T-cell (primary cell): ENCODE data around the gene PRKAR1B. TPM values are rescaled to one million over a fixed set of nuclear protein-coding genes. Genes with fewer than 3 reads are reported as not detected.

Experiments
- ATAC-seq, 4 experiments: fragments of 200-7000 bp in 3 of 4; fragments of 150-1000 bp in 1 of 4; cut with Tn5 transposase; replicated peaks in 1 of 4; 1 replicate in 3 of 4; 2 replicates in 1 of 4; pipeline ENCODE4 v1.10.0; 2021; ENCODE audit warnings: moderate library complexity in 3 of 4, mild to moderate bottlenecking in 2 of 4, moderate number of reproducible peaks in 1 of 4
- CTCF ChIA-PET, 2 donors: fragments of 300-600 bp; sonication (Branson Sonifier 250); formaldehyde crosslinking; loops; one replicate each; lab custom pipeline; 2022; ENCODE audit warnings: antibody characterized with exemption in 2 of 2; lab: Charles Lee
- POLR2A ChIA-PET, 2 donors: fragments of 300-600 bp; sonication (Branson Sonifier 250); formaldehyde crosslinking; loops; one replicate each; lab custom pipeline; 2022; ENCODE audit warnings: antibody characterized with exemption in 2 of 2; lab: Charles Lee
- DNase-seq, 35 experiments: peaks; one replicate each; pipeline versions ENCODE4 v3.0.0 to v3.0.0-alpha.2; 2013 to 2023
- H3K27ac ChIP-seq: one replicate; pipeline ENCODE4 v1.5.1; 2013; ENCODE audit warnings: low read length
- H3K27me3 ChIP-seq, 2 experiments: replicated peaks in 1 of 2; 1 replicate in 1 of 2; 2 replicates in 1 of 2; pipeline versions ENCODE4 v1.6.1 to v1.7.0; 2013; ENCODE audit warnings: low read length in 1 of 2, mixed read lengths in 1 of 2; ENCODE audit not compliant: control insufficient read depth in 2 of 2, insufficient read depth in 2 of 2; ENCODE audit errors: extremely low read depth in 1 of 2
- H3K36me3 ChIP-seq, 2 donors: 1 replicate in 1 of 2; 2 replicates in 1 of 2; pipeline versions ENCODE4 v1.6.1 to v1.7.0; 2013; ENCODE audit warnings: low read length in 1 of 2; ENCODE audit not compliant: control insufficient read depth in 2 of 2, insufficient read depth in 1 of 2; ENCODE audit errors: extremely low read depth in 1 of 2
- H3K4me1 ChIP-seq, 2 experiments: 1 replicate in 1 of 2; 2 replicates in 1 of 2; pipeline versions ENCODE4 v1.6.1 to v1.7.0; 2013; ENCODE audit warnings: low read length in 2 of 2, mixed read lengths in 1 of 2; ENCODE audit not compliant: insufficient read depth in 2 of 2, control insufficient read depth in 1 of 2; ENCODE audit errors: extremely low read depth in 1 of 2
- H3K4me3 ChIP-seq, 2 donors: 1 replicate in 1 of 2; 2 replicates in 1 of 2; pipeline versions ENCODE4 v1.5.1 to v1.7.0; 2013; ENCODE audit warnings: mild to moderate bottlenecking in 2 of 2, low read length in 1 of 2, moderate library complexity in 1 of 2; ENCODE audit not compliant: control insufficient read depth in 1 of 2; ENCODE audit errors: extremely low read depth in 1 of 2
- H3K9me3 ChIP-seq: 2 replicates; pipeline ENCODE4 v1.7.0; 2013
- H3K27ac Mint-ChIP-seq, 2 donors: one replicate each; pipeline ENCODE4 v1.8.0; 2020 to 2021; ENCODE audit warnings: mild to moderate bottlenecking in 2 of 2, mixed read lengths in 2 of 2
- H3K27me3 Mint-ChIP-seq, 2 donors: one replicate each; pipeline ENCODE4 v1.8.0; 2021 to 2022; ENCODE audit warnings: mixed read lengths in 2 of 2
- H3K36me3 Mint-ChIP-seq: one replicate; pipeline ENCODE4 v1.8.0; 2021; ENCODE audit warnings: mixed read lengths
- H3K4me1 Mint-ChIP-seq, 3 donors: one replicate each; pipeline ENCODE4 v1.8.0; 2020 to 2022; ENCODE audit warnings: mixed read lengths in 3 of 3, mild to moderate bottlenecking in 1 of 3
- H3K4me3 Mint-ChIP-seq, 3 donors: one replicate each; pipeline ENCODE4 v1.8.0; 2020 to 2022; ENCODE audit warnings: mild to moderate bottlenecking in 3 of 3, mixed read lengths in 3 of 3, moderate library complexity in 3 of 3
- H3K9me3 Mint-ChIP-seq, 3 donors: one replicate each; pipeline ENCODE4 v1.8.0; 2020 to 2022; ENCODE audit warnings: mixed read lengths in 3 of 3
- WGBS: methylation state at CpG from one replicate; pipeline ENCODE4 v1.1.5; 2013; ENCODE audit warnings: missing lambda C conversion rate; ENCODE audit not compliant: insufficient coverage; 5-methylcytosine and 5-hydroxymethylcytosine counted together
- total RNA-seq, 35 experiments: library from RNA in 6 of 35; stranded (reverse) in 6 of 35; fragments of 120-200 nt in 1 of 35; gene quantifications; one replicate each; pipeline versions ENCODE4 v1.2.1 to v1.2.4 and lab custom pipeline; 2013 to 2026

PRKAR1B gene
- total RNA-seq, 5 donors from 2014 or later (not counting 1 experiment from before 2014, with no cell fraction given): 20.7 to 35.4 (median 24.4) TPM

DNA sequence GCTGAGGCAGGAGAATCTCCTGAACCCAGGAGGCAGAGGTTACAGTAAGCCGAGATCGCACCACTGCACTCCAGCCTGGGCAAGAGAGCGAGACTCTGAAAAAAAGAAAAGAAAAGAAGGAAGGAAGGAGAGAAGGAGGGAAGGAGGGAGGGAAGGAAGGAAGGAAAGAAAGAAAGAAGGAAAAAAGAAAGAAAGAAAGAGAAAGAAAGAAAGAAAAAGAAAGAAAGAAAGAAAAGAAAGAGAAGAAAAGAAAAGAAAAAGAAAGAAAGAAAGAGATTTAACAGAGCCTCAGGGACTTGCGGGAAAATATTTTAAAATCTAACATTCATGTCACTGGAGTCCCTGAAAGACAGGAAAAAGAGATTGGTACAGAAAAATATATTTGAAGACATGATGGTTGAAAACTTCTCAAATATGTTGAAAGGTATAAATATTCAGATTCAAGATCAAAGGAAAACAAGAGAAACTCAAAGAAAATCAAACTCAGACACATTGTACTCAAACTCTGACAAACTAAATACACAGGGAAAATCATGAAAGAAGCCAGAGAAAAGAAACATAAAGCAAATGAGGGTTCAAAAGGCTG lies 25.9 kb downstream of the PRKAR1B start:
- Mint-ChIP-seq H3K27me3 (no peaks in the 10 kb centered on the region), H3K36me3 (peaks cover 22% of the 10 kb centered on the region), H3K4me3 (no peak overlapping the region), H3K4me1 (peaks cover 0 to 14% (median 0%) of the 10 kb centered on the region in 3 donors), H3K9me3 (peaks cover 5 to 8% (median 8%) of the 10 kb centered on the region in 3 donors), H3K27ac (no peak overlapping the region)
- H3K4me1 ChIP-seq: no peaks in the 10 kb centered on the region
- CTCF ChIA-PET: no interaction called here
- H3K4me3 ChIP-seq: no peak overlapping the region
- no peaks in the 10 kb centered on the region for H3K9me3 ChIP-seq
- no peak overlapping the region for H3K27ac ChIP-seq
- DNase-seq (no peak), ATAC-seq (no peak)
- H3K27me3 ChIP-seq: no peaks in the 10 kb centered on the region
- POLR2A ChIA-PET: no interaction called here
- peaks cover 6 to 15% of the 10 kb centered on the region in 2 donors for H3K36me3 ChIP-seq
- WGBS: 100% methylated on average over 1 of the region's 4 CpGs

DNA sequence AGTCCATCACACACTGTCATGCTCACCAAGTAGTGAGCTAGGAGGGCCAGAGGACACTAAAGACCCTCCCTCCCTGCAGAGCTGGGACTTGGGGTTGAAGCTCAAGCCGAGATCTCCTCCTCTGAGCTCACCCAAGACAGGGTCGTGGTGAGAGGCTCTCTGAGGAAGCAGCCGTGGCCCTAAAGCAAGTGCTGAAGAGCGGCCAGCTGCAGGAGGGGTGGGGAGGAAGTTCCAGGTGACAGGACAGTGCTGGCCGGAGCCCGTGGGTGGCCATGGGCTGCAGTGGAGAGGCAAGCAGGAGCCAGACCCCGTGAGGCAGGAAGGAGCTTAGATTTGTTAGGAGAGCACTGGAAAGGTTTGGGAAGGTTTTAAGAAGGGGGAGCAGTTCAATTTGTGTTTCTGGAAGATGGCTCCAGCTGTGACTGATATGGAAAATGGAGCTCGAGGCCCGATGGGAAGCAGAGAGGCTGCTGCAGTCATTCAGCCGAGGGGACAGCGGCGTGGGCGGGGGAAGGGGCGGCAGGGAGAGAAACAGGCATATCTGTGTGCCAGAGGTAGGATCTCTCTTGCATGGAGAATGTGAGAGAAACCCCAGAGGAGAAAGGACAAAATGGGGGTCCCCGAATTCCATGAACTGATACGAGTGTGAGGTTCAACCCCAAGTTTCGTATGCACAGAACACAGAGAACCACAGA lies 27.5 kb downstream of the PRKAR1B start:
- ChIA-PET CTCF (no interaction called here), POLR2A (no interaction called here)
- DNase-seq: no peak
- Histone ChIP-seq H3K4me1 (no peaks in the 10 kb centered on the region), H3K27ac (no peak overlapping the region), H3K9me3 (no peaks in the 10 kb centered on the region), H3K36me3 (peaks cover 10 to 15% of the 10 kb centered on the region in 2 donors), H3K4me3 (no peak overlapping the region), H3K27me3 (no peaks in the 10 kb centered on the region)
- Mint-ChIP-seq H3K27ac (no peak overlapping the region), H3K4me1 (peaks cover 0 to 14% (median 0%) of the 10 kb centered on the region in 3 donors), H3K4me3 (no peak overlapping the region), H3K9me3 (peaks cover 5 to 8% (median 8%) of the 10 kb centered on the region in 3 donors), H3K36me3 (peaks cover 22% of the 10 kb centered on the region), H3K27me3 (no peaks in the 10 kb centered on the region)
- WGBS: 93% methylated on average over 17 of the region's 17 CpGs
- no peak for ATAC-seq

DNA sequence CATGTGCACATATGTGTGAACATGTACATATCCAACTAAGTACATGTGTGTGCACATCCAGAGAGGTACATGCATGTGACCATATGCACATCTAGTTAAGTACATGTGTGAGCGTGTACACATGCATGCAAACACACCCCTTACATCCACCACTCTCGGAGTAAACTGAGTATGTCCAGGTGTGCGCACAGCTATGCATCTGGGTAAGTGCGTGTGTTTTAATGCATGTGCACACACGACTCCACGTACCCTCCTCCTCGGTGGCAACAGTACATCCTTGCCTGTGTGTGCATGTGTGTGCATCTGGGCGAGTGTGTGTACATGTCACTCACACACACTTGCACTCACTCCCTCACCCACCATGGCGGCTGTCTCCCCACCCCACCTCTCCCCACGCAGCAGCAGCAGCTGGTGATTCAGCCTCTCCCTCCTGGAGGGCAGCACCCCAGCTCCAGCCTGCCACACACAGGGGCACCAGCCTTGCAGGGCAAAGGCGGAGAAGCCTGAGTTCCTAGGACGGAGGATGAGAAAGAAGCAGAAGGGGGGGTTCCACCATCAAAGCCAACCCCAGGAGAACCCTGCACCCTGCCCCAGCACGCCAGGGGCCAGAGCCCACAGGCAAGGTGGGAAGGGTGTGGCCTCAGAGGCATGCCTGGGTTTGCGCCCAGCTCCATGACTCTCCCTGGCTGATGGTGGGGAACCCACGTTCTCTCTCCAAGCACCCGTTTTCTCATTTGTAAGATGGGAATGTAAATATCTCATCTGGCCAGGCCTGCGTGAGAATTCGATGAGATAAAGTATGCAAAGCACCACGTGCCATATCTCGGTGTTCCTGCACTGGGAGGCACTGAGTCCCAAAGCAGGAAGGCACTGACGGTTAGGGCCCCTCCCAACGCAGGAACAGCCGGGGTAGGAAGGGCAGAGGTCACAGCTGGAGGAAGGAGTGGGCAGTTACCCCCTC lies 28.3 kb downstream of the PRKAR1B start:
- Mint-ChIP-seq H3K4me3 (no peak overlapping the region), H3K27me3 (no peaks in the 10 kb centered on the region), H3K9me3 (peaks cover 5 to 8% (median 8%) of the 10 kb centered on the region in 3 donors), H3K27ac (no peak overlapping the region), H3K36me3 (peaks cover 17% of the 10 kb centered on the region), H3K4me1 (peaks cover 0 to 14% (median 0%) of the 10 kb centered on the region in 3 donors)
- no peaks in the 10 kb centered on the region for H3K27me3 ChIP-seq
- ChIA-PET POLR2A (no interaction called here), CTCF (no interaction called here)
- H3K36me3 ChIP-seq: peaks cover 10 to 15% of the 10 kb centered on the region in 2 donors
- no peaks in the 10 kb centered on the region for H3K4me1 ChIP-seq
- H3K9me3 ChIP-seq: no peaks in the 10 kb centered on the region
- DNase-seq: no peak
- ATAC-seq: no peak
- 97% methylated on average over 12 of the region's 23 CpGs for WGBS
- H3K4me3 ChIP-seq: no peak overlapping the region
- H3K27ac ChIP-seq: no peak overlapping the region

DNA sequence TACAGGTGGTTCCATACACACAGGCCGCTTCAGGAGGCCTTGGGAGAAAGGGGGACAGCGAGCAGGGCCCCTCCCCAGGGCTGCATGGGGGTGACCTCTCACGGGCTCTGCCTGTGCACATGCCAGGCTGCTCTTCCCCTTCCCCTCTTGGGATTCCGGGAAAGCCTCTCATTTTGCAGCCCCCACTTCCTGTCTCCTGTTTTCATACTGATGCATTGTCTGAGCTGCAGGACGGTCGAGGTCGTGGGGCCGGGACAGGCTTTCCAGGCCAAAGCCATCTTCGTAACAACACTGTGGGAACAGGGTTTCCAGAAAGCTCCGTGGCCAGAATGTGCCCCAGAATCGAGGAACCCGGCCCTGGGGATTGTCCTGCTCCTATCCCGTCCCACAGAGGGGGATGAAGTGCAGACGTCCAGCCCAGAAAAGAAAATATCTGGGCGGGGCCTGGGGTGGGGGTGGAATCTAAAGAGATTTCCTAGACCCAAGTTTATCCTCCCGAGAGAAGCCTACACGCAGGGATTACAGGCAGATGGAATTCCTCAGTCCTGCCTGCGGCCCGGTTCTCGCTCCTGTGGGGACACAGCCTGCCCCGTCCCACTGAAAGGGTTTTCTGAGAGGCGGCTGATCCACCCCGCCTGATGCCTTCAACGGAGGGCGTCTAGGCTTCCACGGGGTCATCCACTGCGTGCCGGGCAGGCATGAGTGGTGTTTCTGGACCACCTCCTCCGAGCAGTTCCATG lies 30.1 kb downstream of the PRKAR1B start:
- Histone ChIP-seq H3K4me3 (no peak overlapping the region), H3K27me3 (no peaks in the 10 kb centered on the region), H3K27ac (no peak overlapping the region), H3K36me3 (peaks cover 10 to 15% of the 10 kb centered on the region in 2 donors), H3K9me3 (no peaks in the 10 kb centered on the region), H3K4me1 (no peaks in the 10 kb centered on the region)
- Mint-ChIP-seq H3K27me3 (no peaks in the 10 kb centered on the region), H3K27ac (no peak overlapping the region), H3K9me3 (no peaks in the 10 kb centered on the region), H3K4me1 (peaks cover 0 to 14% (median 0%) of the 10 kb centered on the region in 3 donors), H3K4me3 (no peak overlapping the region), H3K36me3 (peaks cover 20% of the 10 kb centered on the region)
- ChIA-PET CTCF (no interaction called here), POLR2A (no interaction called here)
- 95% methylated on average over 29 of the region's 29 CpGs for WGBS
- DNase-seq (no peak), ATAC-seq (no peak)

DNA sequence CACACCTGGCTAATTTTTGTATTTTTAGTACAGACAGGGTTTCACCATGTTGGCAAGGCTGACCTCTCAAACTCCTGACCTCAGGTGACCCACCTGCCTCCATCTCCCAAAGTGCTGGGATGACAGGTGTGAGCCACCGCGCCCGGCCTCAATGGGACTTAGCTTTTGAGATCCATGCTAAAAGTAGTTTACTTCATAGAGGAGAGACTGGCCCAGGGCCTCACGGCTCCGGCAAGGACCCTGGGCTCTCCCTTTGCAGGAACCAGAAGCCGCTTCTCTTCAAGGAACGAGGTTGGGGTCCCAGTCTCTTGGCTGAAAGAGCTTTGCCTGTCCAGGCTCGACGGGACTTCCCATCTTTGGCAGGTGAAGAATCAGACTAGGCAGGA lies 30.7 kb downstream of the PRKAR1B start:
- no peaks in the 10 kb centered on the region for H3K4me1 ChIP-seq
- Mint-ChIP-seq H3K4me1 (peaks cover 0 to 12% (median 0%) of the 10 kb centered on the region in 3 donors), H3K9me3 (no peaks in the 10 kb centered on the region), H3K36me3 (peaks cover 21% of the 10 kb centered on the region), H3K27ac (no peak overlapping the region), H3K27me3 (no peaks in the 10 kb centered on the region), H3K4me3 (no peak overlapping the region)
- ChIA-PET POLR2A (no interaction called here), CTCF (no interaction called here)
- H3K27ac ChIP-seq: no peak overlapping the region
- peaks cover 10 to 15% of the 10 kb centered on the region in 2 donors for H3K36me3 ChIP-seq
- ATAC-seq: no peak
- H3K27me3 ChIP-seq: no peaks in the 10 kb centered on the region
- H3K9me3 ChIP-seq: no peaks in the 10 kb centered on the region
- DNase-seq: no peak
- WGBS: 99% methylated on average over 6 of the region's 9 CpGs
- H3K4me3 ChIP-seq: no peak overlapping the region
